HG03039 (cell line): ENCODE results near the gene TEX19.
"Not testable (repeated sequence)": the region's sequence is repeated elsewhere in the genome, so short reads cannot be mapped to it uniquely, and the experiment has no call there.

Experiments
- ATAC-seq: cut with Tn5 transposase; IDR thresholded peaks from one replicate; pipeline ENCODE4 v1.9.1; 2021; ENCODE audit warnings: mild to moderate bottlenecking, moderate library complexity; ENCODE audit not compliant: unreplicated experiment

TEX19 gene

DNA sequence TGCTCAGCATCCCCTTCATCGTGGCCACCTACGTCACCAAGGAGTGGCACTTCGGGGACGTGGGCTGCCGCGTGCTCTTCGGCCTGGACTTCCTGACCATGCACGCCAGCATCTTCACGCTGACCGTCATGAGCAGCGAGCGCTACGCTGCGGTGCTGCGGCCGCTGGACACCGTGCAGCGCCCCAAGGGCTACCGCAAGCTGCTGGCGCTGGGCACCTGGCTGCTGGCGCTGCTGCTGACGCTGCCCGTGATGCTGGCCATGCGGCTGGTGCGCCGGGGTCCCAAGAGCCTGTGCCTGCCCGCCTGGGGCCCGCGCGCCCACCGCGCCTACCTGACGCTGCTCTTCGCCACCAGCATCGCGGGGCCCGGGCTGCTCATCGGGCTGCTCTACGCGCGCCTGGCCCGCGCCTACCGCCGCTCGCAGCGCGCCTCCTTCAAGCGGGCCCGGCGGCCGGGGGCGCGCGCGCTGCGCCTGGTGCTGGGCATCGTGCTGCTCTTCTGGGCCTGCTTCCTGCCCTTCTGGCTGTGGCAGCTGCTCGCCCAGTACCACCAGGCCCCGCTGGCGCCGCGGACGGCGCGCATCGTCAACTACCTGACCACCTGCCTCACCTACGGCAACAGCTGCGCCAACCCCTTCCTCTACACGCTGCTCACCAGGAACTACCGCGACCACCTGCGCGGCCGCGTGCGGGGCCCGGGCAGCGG is 15.7 kb downstream of the TEX19 start:
- no peak for ATAC-seq

- ATAC-seq = no peak
Measured at GRCh38 chr17:82375359-82376041, 16.5 kb downstream of the TEX19 start.

DNA sequence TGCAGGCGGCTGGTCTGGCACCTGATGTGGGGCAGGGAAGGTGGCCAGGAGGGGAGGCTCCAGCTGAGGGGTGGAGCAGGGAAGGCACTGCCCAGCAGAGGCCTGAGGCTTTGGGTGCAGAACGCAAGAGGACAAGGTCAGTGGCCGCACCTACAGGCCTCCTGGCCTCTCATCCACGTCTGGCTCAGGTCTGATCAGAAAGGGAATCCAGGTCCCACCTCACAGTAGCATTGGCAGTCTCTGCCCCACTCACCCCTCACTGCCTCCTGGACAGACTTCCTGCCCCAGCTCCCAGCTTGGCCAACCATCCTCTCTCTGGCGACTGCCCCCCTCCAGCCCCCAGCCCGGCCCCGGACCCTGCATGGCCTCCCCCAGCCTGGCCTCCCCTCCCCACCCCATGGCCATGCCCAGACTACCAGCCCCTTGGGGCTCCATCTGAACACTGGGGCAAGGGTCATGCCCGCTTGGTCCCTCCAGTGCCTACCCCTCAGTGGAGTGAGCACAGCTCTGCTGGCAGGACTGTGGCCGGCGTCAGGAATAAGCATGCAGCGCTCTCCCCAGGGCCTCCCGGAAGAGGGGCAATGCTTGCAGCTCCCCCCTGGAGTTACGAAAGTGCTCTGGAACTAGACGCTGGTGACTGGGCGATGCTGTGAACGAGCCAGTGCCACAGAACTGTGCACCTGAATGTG is 17.1 kb downstream of the TEX19 start:
- no peak for ATAC-seq

- not testable (repeated sequence) for ATAC-seq
Measured at GRCh38 chr17:82377294-82377693, 18.2 kb downstream of the TEX19 start.

DNA sequence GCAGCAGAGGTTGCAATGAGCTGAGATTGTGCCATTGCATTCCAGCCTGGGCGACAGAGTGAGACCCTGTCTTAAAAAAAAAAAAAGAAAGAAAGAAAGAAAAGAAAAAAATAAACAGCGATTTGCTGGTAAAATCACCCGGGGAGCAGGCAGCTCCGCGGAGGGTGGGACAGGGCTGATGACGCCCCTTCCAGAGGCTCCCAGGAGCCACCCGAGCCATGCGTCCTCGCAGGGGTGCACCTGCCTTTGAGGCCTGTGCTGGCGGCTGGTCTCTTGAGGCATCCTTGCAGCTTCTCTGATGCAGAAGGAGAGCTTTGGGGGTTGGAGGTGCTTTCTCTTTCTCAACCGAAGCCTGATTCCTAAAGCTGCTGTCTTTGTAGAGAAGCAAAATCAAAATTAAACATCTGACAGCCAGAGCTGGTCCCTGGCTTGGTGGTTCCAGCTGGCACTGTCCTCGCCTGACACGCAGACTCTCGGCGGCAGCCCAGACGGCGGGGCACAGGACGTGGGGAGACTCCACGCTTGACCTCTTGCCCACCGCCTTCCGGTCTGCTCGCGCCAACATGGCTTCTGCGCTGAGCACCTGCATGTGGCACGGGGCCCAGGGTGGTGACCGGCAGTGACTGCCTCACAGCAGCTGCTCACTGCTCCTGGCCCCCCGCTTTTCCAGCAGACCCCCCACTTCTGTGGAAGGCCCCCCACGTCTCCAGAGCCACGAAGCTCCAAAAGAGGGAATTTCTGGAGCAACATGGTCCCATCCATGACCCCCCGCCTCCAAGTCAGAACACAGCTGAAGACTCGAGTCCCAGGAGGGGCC is 19.1 kb downstream of the TEX19 start:
- ATAC-seq = no peak

- no peak for ATAC-seq
Measured at GRCh38 chr17:82378741-82379021, 19.6 kb downstream of the TEX19 start.

DNA sequence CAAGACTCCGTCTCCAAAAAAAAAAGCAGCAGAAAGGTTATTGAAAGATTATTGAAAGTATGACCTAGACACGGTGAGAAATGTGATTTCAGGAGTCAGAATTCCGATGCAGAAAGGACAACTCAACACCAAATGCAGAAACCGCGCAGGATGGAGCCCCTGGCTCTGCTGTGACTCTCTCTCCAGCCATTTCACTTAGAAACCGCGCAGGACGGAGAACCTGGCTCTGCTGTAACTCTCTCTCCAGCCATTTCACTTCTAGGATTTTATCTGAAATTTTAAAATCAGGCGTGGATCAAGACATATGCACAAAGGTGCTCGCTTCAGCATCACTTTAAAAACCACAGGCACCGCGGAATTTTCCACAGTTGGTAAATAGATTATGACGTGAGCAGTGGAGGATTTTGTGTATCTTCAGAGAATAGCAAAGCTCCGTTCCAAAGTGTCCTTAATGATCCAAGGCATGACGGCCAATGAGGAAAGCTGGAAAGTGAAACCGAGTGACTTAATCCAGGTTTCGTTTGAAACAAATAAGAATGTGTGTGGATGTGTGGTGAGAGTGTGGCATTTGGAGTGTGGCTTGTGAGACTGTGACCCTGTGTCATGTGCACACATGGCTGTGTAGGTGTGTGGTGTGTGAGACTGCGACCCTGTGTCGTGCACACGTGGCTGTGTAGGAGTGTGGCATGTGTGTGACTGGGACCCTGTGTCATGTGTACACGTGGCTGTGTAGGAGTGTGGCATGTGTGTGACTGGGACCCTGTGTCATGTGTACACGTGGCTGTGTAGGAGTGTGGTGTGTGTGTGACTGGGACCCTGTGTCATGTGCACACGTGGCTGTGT is 22.0 kb downstream of the TEX19 start:
- ATAC-seq = no peak

GRCh38 chr17:82381703-82382009 is 22.6 kb downstream of the TEX19 start:
- not testable (repeated sequence) for ATAC-seq

- not testable (repeated sequence) for ATAC-seq
Measured at GRCh38 chr17:82382220-82382932, 23.3 kb downstream of the TEX19 start.

DNA sequence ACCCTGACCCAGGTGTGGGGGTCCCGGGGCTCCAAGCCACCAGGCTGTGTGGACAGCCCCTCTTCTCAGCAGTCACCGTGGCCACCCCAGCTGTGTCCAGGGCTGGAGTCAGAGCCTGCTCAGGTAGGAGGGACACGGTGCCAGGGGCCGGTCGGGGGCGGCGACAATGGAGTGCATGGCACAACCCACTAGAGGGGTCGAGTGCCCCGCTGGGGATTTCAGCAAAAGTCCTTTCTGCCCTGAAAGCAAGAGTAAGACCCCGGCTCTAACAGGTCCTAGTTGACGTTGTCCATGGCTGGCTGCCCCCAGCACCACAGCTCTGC is 23.8 kb downstream of the TEX19 start:
- no peak for ATAC-seq

- no peak for ATAC-seq
Measured at GRCh38 chr17:82383411-82383810, 24.4 kb downstream of the TEX19 start.

DNA sequence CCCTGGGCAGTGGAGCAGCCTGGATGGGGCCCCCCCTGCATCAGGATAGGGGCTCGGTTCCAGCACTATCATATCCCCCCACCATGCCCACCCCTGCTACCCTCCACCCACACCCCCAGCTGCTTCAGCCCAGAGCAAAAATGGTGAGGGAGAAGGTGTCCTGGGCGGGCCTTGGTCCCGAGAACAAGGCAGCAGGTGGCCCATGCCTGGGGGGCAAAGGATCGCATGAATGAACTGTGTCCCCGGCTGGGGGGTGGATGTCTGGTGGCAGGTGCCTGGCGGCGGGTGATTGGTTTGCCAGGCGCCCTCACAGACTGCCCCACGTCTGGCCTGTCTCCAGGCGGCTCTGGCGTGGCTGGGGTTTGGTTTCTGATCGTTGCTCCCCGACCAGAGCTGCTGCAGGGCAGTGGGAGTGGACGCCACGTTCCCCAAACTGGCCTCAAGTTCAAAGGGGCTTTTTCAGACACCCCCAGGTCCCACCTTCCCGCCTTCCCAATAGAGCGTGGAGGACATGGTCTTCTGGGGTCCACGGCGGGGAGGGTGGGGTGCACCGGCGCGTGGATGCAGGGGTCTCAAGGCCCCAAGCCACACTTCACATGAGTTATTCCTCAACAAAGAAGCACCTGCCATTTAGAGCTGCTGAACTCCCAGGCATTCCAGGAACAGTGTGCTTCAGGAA is 25.1 kb downstream of the TEX19 start:
- no peak for ATAC-seq

- ATAC-seq = no peak
Measured at GRCh38 chr17:82384730-82385481, 25.9 kb downstream of the TEX19 start.

- no peak for ATAC-seq
Measured at GRCh38 chr17:82385559-82386254, 26.7 kb downstream of the TEX19 start.

- no peak for ATAC-seq
Measured at GRCh38 chr17:82386255-82386831, 27.3 kb downstream of the TEX19 start.

DNA sequence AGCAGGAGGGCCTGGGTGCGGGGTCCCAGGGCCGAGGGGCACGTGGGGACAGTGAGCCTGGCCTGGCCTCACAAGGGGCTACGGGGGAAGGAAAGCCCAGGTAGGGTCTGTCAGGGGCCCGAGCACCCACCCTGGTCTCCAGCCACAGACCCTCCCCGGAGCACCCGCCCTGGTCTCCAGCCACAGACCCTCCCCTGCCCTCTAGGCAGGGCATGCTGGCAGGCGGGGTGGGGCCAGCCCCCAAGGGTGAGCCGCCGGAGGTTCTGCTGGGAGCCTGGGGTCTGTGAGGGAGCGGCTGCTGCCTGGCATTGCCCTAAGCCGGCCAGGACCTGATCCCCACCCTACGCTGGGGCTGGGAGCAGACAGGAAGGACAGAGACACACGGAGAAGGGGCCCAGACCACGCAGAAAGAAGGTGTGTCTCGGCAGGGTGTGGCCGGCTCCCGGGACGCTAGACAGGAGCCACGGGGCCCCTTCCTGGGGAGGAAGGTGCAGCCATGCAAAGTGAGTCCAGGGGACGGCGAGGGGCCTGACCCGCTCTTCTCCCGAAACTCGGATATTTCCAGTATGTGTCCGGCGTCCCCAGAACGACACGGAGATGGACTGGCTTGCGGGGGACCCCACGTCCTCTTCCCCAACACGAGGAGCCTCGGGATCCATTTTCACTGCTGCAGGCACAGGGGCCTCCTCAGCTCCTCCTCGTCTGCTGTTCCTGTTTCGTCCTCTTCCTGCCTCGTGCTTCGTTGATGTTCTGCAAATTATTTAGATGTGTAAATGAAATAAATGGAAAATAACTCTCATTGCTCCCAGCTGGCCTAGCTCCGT is 28.0 kb downstream of the TEX19 start:
- ATAC-seq = no peak

GRCh38 chr17:82387705-82388106 is 28.7 kb downstream of the TEX19 start:
- ATAC-seq = no peak
